Calu3 (cell line): ENCODE measurements around the gene NAT9. TPM values are rescaled to one million over a fixed set of nuclear protein-coding genes. Genes with fewer than 3 reads are reported as not detected.

Source experiments
- BruUV-seq: library from RNA; stranded (reverse); fragments of 400-500 nt; replicated peaks from 2 replicates; lab custom pipeline; 2021; lab: Mats Ljungman, UMichigan
- CTCF ChIA-PET: fragments of 300-600 bp; sonication (Branson Sonifier 250); formaldehyde crosslinking; loops from one replicate; lab custom pipeline; 2022; ENCODE audit warnings: antibody characterized with exemption; lab: Charles Lee
- DNase-seq: peaks from one replicate; pipeline ENCODE4 v3.0.0; 2022
- H3K27ac Mint-ChIP-seq: one replicate; pipeline ENCODE4 v1.8.0; 2022; ENCODE audit warnings: mixed read lengths; ENCODE audit not compliant: unreplicated experiment
- H3K27me3 Mint-ChIP-seq: one replicate; pipeline ENCODE4 v1.8.0; 2022; ENCODE audit warnings: mixed read lengths; ENCODE audit not compliant: unreplicated experiment
- H3K36me3 Mint-ChIP-seq: one replicate; pipeline ENCODE4 v1.8.0; 2022; ENCODE audit warnings: mild to moderate bottlenecking, moderate library complexity, mixed read lengths; ENCODE audit not compliant: insufficient read depth, unreplicated experiment
- H3K4me1 Mint-ChIP-seq: one replicate; pipeline ENCODE4 v1.8.0; 2022; ENCODE audit warnings: mild to moderate bottlenecking, low read depth, mixed read lengths; ENCODE audit not compliant: unreplicated experiment
- H3K4me3 Mint-ChIP-seq: one replicate; pipeline ENCODE4 v1.8.0; 2022; ENCODE audit warnings: mild to moderate bottlenecking, low read depth, moderate library complexity, mixed read lengths; ENCODE audit not compliant: unreplicated experiment
- H3K9me3 Mint-ChIP-seq: one replicate; pipeline ENCODE4 v1.8.0; 2022; ENCODE audit warnings: low read depth, mixed read lengths; ENCODE audit not compliant: unreplicated experiment
- CTCF ChIP-seq: fragments of 200-600 bp; IDR thresholded peaks from one replicate; pipeline ENCODE4 v1.8.0; 2022; ENCODE audit warnings: antibody characterized with exemption; ENCODE audit not compliant: unreplicated experiment
- intact Hi-C: fragments of 100-400 bp; cut with micrococcal nuclease; formaldehyde crosslinking; loops from one replicate; pipeline ENCODE4 v1.10.0; 2022; ENCODE audit not compliant: unreplicated experiment
- total RNA-seq: library from RNA; stranded (reverse); gene quantifications from 2 replicates; pipeline ENCODE4 v1.2.3, GENCODE V29; 2022

NAT9 gene
- total RNA-seq, 1 experiment from 2014 or later, result 66.5 TPM

DNA sequence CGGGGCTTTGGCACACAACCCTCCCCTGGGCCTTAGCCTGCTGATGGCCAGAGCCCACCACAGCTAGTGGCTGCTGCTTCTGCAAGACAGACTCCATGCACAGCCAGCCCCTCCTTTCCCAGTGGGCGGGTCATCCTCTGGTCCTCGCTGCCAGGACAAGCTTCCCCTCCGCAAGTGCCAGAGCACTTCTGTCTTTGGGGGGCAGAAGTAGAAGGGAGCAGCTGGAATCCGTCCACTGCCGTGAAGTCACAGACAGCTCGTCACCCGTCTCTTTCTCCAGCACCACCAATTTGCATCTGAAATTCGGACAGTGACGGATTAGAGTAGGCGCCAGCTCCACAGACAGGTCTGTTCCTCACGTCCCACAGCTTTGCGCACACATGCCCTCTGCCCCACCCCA is 31.3 kb upstream of the NAT9 start:
- no TSS peak for BruUV-seq
- intact Hi-C loops, result no loop called here
- H3K27ac Mint-ChIP-seq, result no peak overlapping the region
- DNase-seq, result no peak
- no peak for TF ChIP-seq CTCF
- no peaks in the 10 kb centered on the region for H3K9me3 Mint-ChIP-seq
- H3K27me3 Mint-ChIP-seq, result no peaks in the 10 kb centered on the region
- CTCF ChIA-PET, result interaction anchor here (1.1 kb wide), 1 partner anchor 13 kb away, joined by 4 read pairs; no protein-coding TSS in a partner anchor
- peaks cover 4% of the 10 kb centered on the region for H3K36me3 Mint-ChIP-seq
- H3K4me1 Mint-ChIP-seq, result no peaks in the 10 kb centered on the region
- no peak overlapping the region for H3K4me3 Mint-ChIP-seq

DNA sequence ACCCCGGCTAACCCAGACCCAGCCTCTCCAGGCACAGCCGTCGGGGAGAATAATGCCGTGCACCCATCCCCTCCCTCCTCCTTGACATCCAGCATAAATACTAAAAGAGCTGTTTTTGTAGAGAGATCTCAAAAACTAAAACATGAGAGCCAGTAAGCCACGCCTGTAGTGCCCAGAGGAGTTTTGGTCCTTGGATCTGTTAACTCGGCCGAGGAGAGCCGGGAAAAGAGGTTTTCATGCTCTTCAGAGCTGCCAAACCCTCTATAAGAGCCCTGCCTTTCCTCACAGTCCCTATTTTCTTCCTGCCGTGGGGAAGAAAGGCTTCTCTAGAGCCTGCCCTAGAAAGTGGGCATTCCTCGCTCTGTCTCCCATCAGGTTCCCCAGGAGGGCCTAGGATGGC is 30.2 kb upstream of the NAT9 start:
- Mint-ChIP-seq H3K4me3 (no peak overlapping the region), H3K36me3 (peaks cover 9% of the 10 kb centered on the region), H3K4me1 (no peaks in the 10 kb centered on the region), H3K9me3 (no peaks in the 10 kb centered on the region), H3K27ac (no peak overlapping the region), H3K27me3 (no peaks in the 10 kb centered on the region)
- DNase-seq, result no peak
- intact Hi-C loops, result no loop called here
- CTCF ChIA-PET, result no interaction called here
- BruUV-seq, result no TSS peak
- TF ChIP-seq CTCF, result no peak

- BruUV-seq, result no TSS peak
- H3K4me1 Mint-ChIP-seq, result no peaks in the 10 kb centered on the region
- no peak for TF ChIP-seq CTCF
- no peaks in the 10 kb centered on the region for H3K9me3 Mint-ChIP-seq
- no peak overlapping the region for H3K27ac Mint-ChIP-seq
- no peak for DNase-seq
- no peaks in the 10 kb centered on the region for H3K27me3 Mint-ChIP-seq
- intact Hi-C loops, result no loop called here
- CTCF ChIA-PET, result no interaction called here
- no peak overlapping the region for H3K4me3 Mint-ChIP-seq
- H3K36me3 Mint-ChIP-seq, result peaks cover 9% of the 10 kb centered on the region
These were observed 29.4 kb upstream of the NAT9 start for GRCh38 chr17:74805591-74805991.

GRCh38 chr17:74804683-74805082 is 28.5 kb upstream of the NAT9 start:
- no peaks in the 10 kb centered on the region for H3K4me1 Mint-ChIP-seq
- CTCF ChIA-PET, result no interaction called here
- no peak for DNase-seq
- no peak overlapping the region for H3K4me3 Mint-ChIP-seq
- intact Hi-C loops, result no loop called here
- TF ChIP-seq CTCF, result no peak
- peaks cover 9% of the 10 kb centered on the region for H3K36me3 Mint-ChIP-seq
- no TSS peak for BruUV-seq
- no peaks in the 10 kb centered on the region for H3K9me3 Mint-ChIP-seq
- no peak overlapping the region for H3K27ac Mint-ChIP-seq
- H3K27me3 Mint-ChIP-seq, result no peaks in the 10 kb centered on the region
